Transverse colon (tissue), 4 donors: Measurements from ENCODE around the gene EPC2.

ENCODE experiments used
- CTCF ChIP-seq, 5 experiments: fragments of 200-600 bp in 3 of 5; fragments of 450-650 bp in 2 of 5; sonication (generic) in 3 of 5; IDR thresholded peaks; 1 replicate in 2 of 5; 2 replicates in 3 of 5; pipeline ENCODE4 v1.5.1; 2016 to 2017; ENCODE audit warnings: antibody characterized with exemption in 5 of 5, inconsistent platforms in 3 of 5, mild to moderate bottlenecking in 2 of 5, moderate library complexity in 1 of 5
- EP300 ChIP-seq: sonication (generic); formaldehyde crosslinking; IDR thresholded peaks from one replicate; pipeline ENCODE4 v1.6.1; 2017; ENCODE audit warnings: antibody characterized with exemption, low read depth
- POLR2A ChIP-seq: fragments of 450-650 bp; IDR thresholded peaks from one replicate; pipeline ENCODE4 v1.6.1; 2016; ENCODE audit warnings: antibody characterized with exemption, mild to moderate bottlenecking, moderate library complexity
- POLR2AphosphoS5 ChIP-seq, 3 donors: sonication (generic); formaldehyde crosslinking; IDR thresholded peaks; one replicate each; pipeline ENCODE4 v1.6.1; 2016; ENCODE audit warnings: antibody characterized with exemption in 3 of 3

- TF ChIP-seq POLR2AphosphoS5 (IDR thresholded peaks at IDR 0.05) (no peak), EP300 (no peak), CTCF (IDR thresholded peaks at IDR 0.05) (no peak), POLR2A (no peak)
These were observed 169.1 kb downstream of the EPC2 start for GRCh38 chr2:148813603-148814065.
